HCT116 (cell line): ENCODE results near the gene THSD7B. TPM values are rescaled to one million over a fixed set of nuclear protein-coding genes. Genes with fewer than 3 reads are reported as not detected.

Experiments
- ATAC-seq: fragments of 200-7000 bp; cut with Tn5 transposase; 2 replicates; pipeline ENCODE4 v1.9.1; 2020; ENCODE audit warnings: mild to moderate bottlenecking, moderate library complexity
- BruUV-seq: library from RNA; stranded (reverse); fragments of 400-500 nt; replicated peaks from 2 replicates; lab custom pipeline; 2021; lab: Mats Ljungman, UMichigan
- CTCF ChIA-PET: fragments of 300-600 bp; sonication (Branson Sonifier 250); formaldehyde crosslinking; loops from one replicate; lab custom pipeline; 2021; ENCODE audit warnings: antibody characterized with exemption; lab: Charles Lee
- POLR2A ChIA-PET: fragments of 300-600, 350-600 bp; sonication (Branson Sonifier 250); formaldehyde crosslinking; loops from one replicate; lab custom pipeline; 2021; ENCODE audit warnings: antibody characterized with exemption; lab: Charles Lee
- RAD21 ChIA-PET, 2 experiments: fragments of 300-600 bp; sonication (Branson Sonifier 250); formaldehyde crosslinking; loops; one replicate each; lab custom pipeline; 2023; ENCODE audit warnings: low total read pairs in 2 of 2; ENCODE audit not compliant: uncharacterized antibody in 2 of 2, unreplicated experiment in 2 of 2, low non-redundant PET in 1 of 2; lab: Charles Lee
- DNase-seq: peaks from one replicate; pipeline ENCODE4 v3.0.0-alpha.2; 2010; ENCODE audit warnings: low read depth, low spot score
- H2AFZ ChIP-seq: fragments of 200-600 bp; shearing (Covaris generic), sonication (generic); 2 replicates; pipeline ENCODE4 v1.6.1; 2017; ENCODE audit warnings: low read depth, mixed run types, mixed read lengths, antibody characterized with exemption, low read length; ENCODE audit not compliant: poor library complexity, severe bottlenecking
- H3K27ac ChIP-seq: 2 replicates; pipeline ENCODE4 v1.5.1; 2012; ENCODE audit warnings: low read depth, low read length
- H3K27me3 ChIP-seq: fragments of 200-600 bp; sonication (generic); 2 replicates; pipeline ENCODE4 v1.6.1; 2016; ENCODE audit warnings: mixed run types, low read length, mixed read lengths; ENCODE audit not compliant: insufficient read depth
- H3K36me3 ChIP-seq, 2 experiments: fragments of 200-500 bp in 1 of 2; fragments of 200-600 bp in 1 of 2; sonication (Bioruptor generic) in 1 of 2; sonication (generic) in 1 of 2; 2 replicates each; pipeline versions ENCODE4 v1.5.1 to v1.6.1; 2014 to 2016; ENCODE audit warnings: low read length in 2 of 2, inconsistent platforms in 1 of 2, mixed read lengths in 1 of 2, mixed run types in 1 of 2; ENCODE audit not compliant: insufficient read depth in 2 of 2, control insufficient read depth in 1 of 2
- H3K4me1 ChIP-seq, 2 experiments: fragments of 200-600 bp in 1 of 2; sonication (generic) in 1 of 2; 2 replicates each; pipeline versions ENCODE4 v1.5.1 to v1.6.1; 2012 to 2017; ENCODE audit warnings: low read length in 2 of 2, inconsistent platforms in 1 of 2, mild to moderate bottlenecking in 1 of 2, mixed read lengths in 1 of 2, mixed run types in 1 of 2, moderate library complexity in 1 of 2; ENCODE audit not compliant: insufficient read depth in 2 of 2, control insufficient read depth in 1 of 2
- H3K4me2 ChIP-seq: fragments of 200-600 bp; sonication (generic); 2 replicates; pipeline ENCODE4 v1.6.1; 2017; ENCODE audit warnings: mixed run types, low read length, mixed read lengths
- H3K4me3 ChIP-seq, 2 experiments: fragments of 200-600 bp in 1 of 2; sonication (generic) in 1 of 2; replicated peaks in 1 of 2; 2 replicates each; pipeline ENCODE4 v1.5.1; 2011 to 2016; ENCODE audit warnings: low read length in 2 of 2, control low read depth in 1 of 2, low read depth in 1 of 2, mild to moderate bottlenecking in 1 of 2, mixed read lengths in 1 of 2, mixed run types in 1 of 2
- H3K79me2 ChIP-seq: fragments of 200-600 bp; sonication (generic); 2 replicates; pipeline ENCODE4 v1.6.1; 2017; ENCODE audit warnings: mild to moderate bottlenecking, mixed run types, low read length, moderate library complexity, mixed read lengths; ENCODE audit not compliant: insufficient read depth
- H3K9ac ChIP-seq: fragments of 200-600 bp; sonication (generic); 2 replicates; pipeline ENCODE4 v1.6.1; 2016; ENCODE audit warnings: low read length, mixed read lengths
- H3K9me2 ChIP-seq: fragments of 200-600 bp; sonication (generic), shearing (Covaris generic); 2 replicates; pipeline ENCODE4 v1.6.1; 2017; ENCODE audit warnings: mixed run types, mild to moderate bottlenecking, moderate library complexity; ENCODE audit not compliant: insufficient read depth
- H3K9me3 ChIP-seq, 2 experiments: fragments of 200-500 bp in 1 of 2; fragments of 200-600 bp in 1 of 2; sonication (Bioruptor generic) in 1 of 2; sonication (generic) in 1 of 2; 2 replicates each; pipeline ENCODE4 v1.6.1; 2014 to 2017; ENCODE audit warnings: low read length in 2 of 2, mixed read lengths in 2 of 2, inconsistent platforms in 1 of 2, low read depth in 1 of 2, mild to moderate bottlenecking in 1 of 2, mixed run types in 1 of 2, moderate library complexity in 1 of 2; ENCODE audit not compliant: control insufficient read depth in 1 of 2, insufficient read depth in 1 of 2
- H4K20me1 ChIP-seq: fragments of 200-600 bp; sonication (generic), shearing (Covaris generic); 2 replicates; pipeline ENCODE4 v1.6.1; 2017; ENCODE audit warnings: mixed run types, mild to moderate bottlenecking, moderate library complexity; ENCODE audit not compliant: insufficient read depth
- ATF3 ChIP-seq: IDR thresholded peaks from 2 replicates; pipeline ENCODE4 v1.6.1; 2012
- CBX3 ChIP-seq: IDR thresholded peaks from 2 replicates; pipeline ENCODE4 v1.6.1; 2012; ENCODE audit warnings: low read depth
- ELF1 ChIP-seq: IDR thresholded peaks from 2 replicates; pipeline ENCODE4 v1.6.1; 2012; ENCODE audit warnings: low read depth, borderline replicate concordance
- EZH2 ChIP-seq: fragments of 200-600 bp; sonication (generic); IDR thresholded peaks from 2 replicates; pipeline ENCODE4 v1.6.1; 2017; ENCODE audit warnings: antibody characterized with exemption, mixed run types
- EZH2phosphoT487 ChIP-seq: fragments of 200-600 bp; IDR thresholded peaks from 2 replicates; pipeline ENCODE4 v1.6.1; 2018; ENCODE audit warnings: antibody characterized with exemption, borderline replicate concordance
- FOSL1 ChIP-seq: IDR thresholded peaks from 2 replicates; pipeline ENCODE4 v1.6.1; 2012; ENCODE audit warnings: low read depth
- JUND ChIP-seq: IDR thresholded peaks from 2 replicates; pipeline ENCODE4 v1.6.1; 2012
- POLR2A ChIP-seq: IDR thresholded peaks from 2 replicates; pipeline ENCODE4 v1.7.0; 2011; ENCODE audit warnings: borderline replicate concordance; ENCODE audit not compliant: insufficient read depth, insufficient read length; ENCODE audit errors: extremely low read depth
- POLR2AphosphoS5 ChIP-seq: IDR thresholded peaks from 2 replicates; pipeline ENCODE4 v1.6.1; 2011; ENCODE audit warnings: mild to moderate bottlenecking, low read depth, low read length, moderate library complexity
- RAD21 ChIP-seq: IDR thresholded peaks from 2 replicates; pipeline ENCODE4 v1.6.1; 2012; ENCODE audit warnings: low read depth, mild to moderate bottlenecking
- SRF ChIP-seq: IDR thresholded peaks from 2 replicates; pipeline ENCODE4 v1.6.1; 2012; ENCODE audit warnings: low read depth
- TCF7L2 ChIP-seq: IDR thresholded peaks from 2 replicates; pipeline ENCODE4 v1.7.0; 2011; ENCODE audit warnings: borderline replicate concordance, inconsistent platforms; ENCODE audit not compliant: insufficient read depth, insufficient read length; ENCODE audit errors: extremely low read depth
- ZBTB33 ChIP-seq: IDR thresholded peaks from 2 replicates; pipeline ENCODE4 v1.6.1; 2011; ENCODE audit warnings: mild to moderate bottlenecking, low read length, moderate library complexity; ENCODE audit not compliant: insufficient replicate concordance; ENCODE audit errors: extremely low read depth
- ZFX ChIP-seq: fragments of 450-650 bp; IDR thresholded peaks from 2 replicates; pipeline ENCODE4 v1.6.1; 2017
- ZNF274 ChIP-seq: fragments of 200-500 bp; sonication (Bioruptor generic); IDR thresholded peaks from 2 replicates; pipeline ENCODE4 v1.6.1; 2014; ENCODE audit warnings: mild to moderate bottlenecking, low read depth, low read length, inconsistent platforms
- intact Hi-C: fragments of 100-400 bp; cut with micrococcal nuclease; formaldehyde crosslinking; loops from 2 replicates; pipeline ENCODE4 v1.10.0; 2022
- total RNA-seq: library from RNA; stranded (reverse); gene quantifications from one replicate; pipeline ENCODE4 v1.2.1, GENCODE V29; 2021; ENCODE audit not compliant: unreplicated experiment
- TF ChIP-seq, protein P1 (sequence below): IDR thresholded peaks from 2 replicates; pipeline ENCODE4 v1.6.1; 2012; ENCODE audit warnings: low read depth
- TF ChIP-seq, protein P2 (sequence below), 3 experiments: fragments of 200-600 bp in 1 of 3; sonication (generic) in 1 of 3; IDR thresholded peaks in 2 of 3; conservative IDR thresholded peaks in 1 of 3; 2 replicates each; pipeline ENCODE4 v1.5.1; 2012 to 2017; ENCODE audit warnings: low read depth in 2 of 3, low read length in 2 of 3, antibody characterized with exemption in 1 of 3, borderline replicate concordance in 1 of 3, control low read depth in 1 of 3, mild to moderate bottlenecking in 1 of 3, mixed read lengths in 1 of 3, mixed run types in 1 of 3, moderate library complexity in 1 of 3; ENCODE audit not compliant: insufficient read depth in 1 of 3

Gene THSD7B
- total RNA-seq, 1 experiment from 2014 or later = not detected

DNA sequence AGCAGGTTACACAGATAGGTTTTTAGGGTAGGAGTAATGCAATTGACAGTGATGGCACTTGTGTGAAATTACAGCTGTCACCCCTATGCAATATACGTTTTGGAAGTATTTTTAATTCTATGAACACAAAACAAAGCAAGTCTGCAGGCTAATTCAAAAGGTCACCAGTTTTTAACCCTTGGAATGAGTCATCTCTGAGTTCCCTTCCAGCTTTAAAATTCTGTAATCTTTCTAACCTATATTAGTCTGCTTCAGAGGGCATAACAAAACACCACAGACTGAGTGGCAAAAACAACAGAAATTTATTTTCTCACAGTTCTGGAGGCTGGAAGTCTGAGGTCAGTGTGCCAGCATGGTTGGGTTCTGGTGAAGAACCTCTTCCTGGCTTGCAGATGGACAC, 602.0 kb downstream of the THSD7B start (continued):
- no peak for TF ChIP-seq ZBTB33
- no peak for TF ChIP-seq ELF1
- no peak for TF ChIP-seq ZFX
- TF ChIP-seq CBX3 = no peak
- no peak for TF ChIP-seq EZH2

- Histone ChIP-seq H3K79me2 (no peaks in the 10 kb centered on the region), H4K20me1 (no peaks in the 10 kb centered on the region), H3K27ac (no peak overlapping the region), H3K4me1 (no peaks in the 10 kb centered on the region), H2AFZ (no peak overlapping the region), H3K27me3 (no peaks in the 10 kb centered on the region), H3K9me3 (peaks cover 5 to 7% of the 10 kb centered on the region in 2 experiments; a peak in 1 of 4 replicates), H3K9me2 (no peaks in the 10 kb centered on the region), H3K9ac (no peak overlapping the region), H3K4me2 (no peak overlapping the region), H3K36me3 (no peaks in the 10 kb centered on the region), H3K4me3 (no peak overlapping the region)
- CTCF ChIA-PET = no interaction called here
- POLR2A ChIA-PET = no interaction called here
- no peak for DNase-seq
- no peak for ATAC-seq
- RAD21 ChIA-PET = no interaction called here
- BruUV-seq = no TSS peak
- intact Hi-C loops = no loop called here
- TF ChIP-seq FOSL1 (no peak), EZH2phosphoT487 (no peak), POLR2A (no peak), ATF3 (no peak), JUND (no peak), RAD21 (no peak), EZH2 (no peak), ZNF274 (no peak), TCF7L2 (no peak), ZFX (no peak), POLR2AphosphoS5 (no peak), SRF (no peak)
- TF ChIP-seq, protein P1, sequence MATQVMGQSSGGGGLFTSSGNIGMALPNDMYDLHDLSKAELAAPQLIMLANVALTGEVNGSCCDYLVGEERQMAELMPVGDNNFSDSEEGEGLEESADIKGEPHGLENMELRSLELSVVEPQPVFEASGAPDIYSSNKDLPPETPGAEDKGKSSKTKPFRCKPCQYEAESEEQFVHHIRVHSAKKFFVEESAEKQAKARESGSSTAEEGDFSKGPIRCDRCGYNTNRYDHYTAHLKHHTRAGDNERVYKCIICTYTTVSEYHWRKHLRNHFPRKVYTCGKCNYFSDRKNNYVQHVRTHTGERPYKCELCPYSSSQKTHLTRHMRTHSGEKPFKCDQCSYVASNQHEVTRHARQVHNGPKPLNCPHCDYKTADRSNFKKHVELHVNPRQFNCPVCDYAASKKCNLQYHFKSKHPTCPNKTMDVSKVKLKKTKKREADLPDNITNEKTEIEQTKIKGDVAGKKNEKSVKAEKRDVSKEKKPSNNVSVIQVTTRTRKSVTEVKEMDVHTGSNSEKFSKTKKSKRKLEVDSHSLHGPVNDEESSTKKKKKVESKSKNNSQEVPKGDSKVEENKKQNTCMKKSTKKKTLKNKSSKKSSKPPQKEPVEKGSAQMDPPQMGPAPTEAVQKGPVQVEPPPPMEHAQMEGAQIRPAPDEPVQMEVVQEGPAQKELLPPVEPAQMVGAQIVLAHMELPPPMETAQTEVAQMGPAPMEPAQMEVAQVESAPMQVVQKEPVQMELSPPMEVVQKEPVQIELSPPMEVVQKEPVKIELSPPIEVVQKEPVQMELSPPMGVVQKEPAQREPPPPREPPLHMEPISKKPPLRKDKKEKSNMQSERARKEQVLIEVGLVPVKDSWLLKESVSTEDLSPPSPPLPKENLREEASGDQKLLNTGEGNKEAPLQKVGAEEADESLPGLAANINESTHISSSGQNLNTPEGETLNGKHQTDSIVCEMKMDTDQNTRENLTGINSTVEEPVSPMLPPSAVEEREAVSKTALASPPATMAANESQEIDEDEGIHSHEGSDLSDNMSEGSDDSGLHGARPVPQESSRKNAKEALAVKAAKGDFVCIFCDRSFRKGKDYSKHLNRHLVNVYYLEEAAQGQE = no peak
- TF ChIP-seq, protein P2, sequence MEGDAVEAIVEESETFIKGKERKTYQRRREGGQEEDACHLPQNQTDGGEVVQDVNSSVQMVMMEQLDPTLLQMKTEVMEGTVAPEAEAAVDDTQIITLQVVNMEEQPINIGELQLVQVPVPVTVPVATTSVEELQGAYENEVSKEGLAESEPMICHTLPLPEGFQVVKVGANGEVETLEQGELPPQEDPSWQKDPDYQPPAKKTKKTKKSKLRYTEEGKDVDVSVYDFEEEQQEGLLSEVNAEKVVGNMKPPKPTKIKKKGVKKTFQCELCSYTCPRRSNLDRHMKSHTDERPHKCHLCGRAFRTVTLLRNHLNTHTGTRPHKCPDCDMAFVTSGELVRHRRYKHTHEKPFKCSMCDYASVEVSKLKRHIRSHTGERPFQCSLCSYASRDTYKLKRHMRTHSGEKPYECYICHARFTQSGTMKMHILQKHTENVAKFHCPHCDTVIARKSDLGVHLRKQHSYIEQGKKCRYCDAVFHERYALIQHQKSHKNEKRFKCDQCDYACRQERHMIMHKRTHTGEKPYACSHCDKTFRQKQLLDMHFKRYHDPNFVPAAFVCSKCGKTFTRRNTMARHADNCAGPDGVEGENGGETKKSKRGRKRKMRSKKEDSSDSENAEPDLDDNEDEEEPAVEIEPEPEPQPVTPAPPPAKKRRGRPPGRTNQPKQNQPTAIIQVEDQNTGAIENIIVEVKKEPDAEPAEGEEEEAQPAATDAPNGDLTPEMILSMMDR (IDR thresholded peaks at IDR 0.05 in 2 of 3, conservative IDR thresholded peaks at IDR 0.05 in 1 of 3; ENCODE audit: borderline replicate concordance in 1 of 3, insufficient read depth in 1 of 3, low read depth in 2 of 3, low read length in 2 of 3) = no peak
Measured at GRCh38 chr2:137369106-137369505, 603.8 kb downstream of the THSD7B start.
